OCI-LY7 (cell line): ENCODE results near the gene MAPK6. TPM values are rescaled to one million over a fixed set of nuclear protein-coding genes. Genes with fewer than 3 reads are reported as not detected.

ENCODE experiments used
- BruUV-seq: library from RNA; stranded (reverse); fragments of 400-500 nt; replicated peaks from 2 replicates; lab custom pipeline; 2021; lab: Mats Ljungman, UMichigan
- CTCF ChIA-PET: fragments of 300-600 bp; sonication (Branson Sonifier 250); formaldehyde crosslinking; loops from one replicate; lab custom pipeline; 2022; ENCODE audit warnings: antibody characterized with exemption; ENCODE audit not compliant: unreplicated experiment; lab: Charles Lee
- POLR2A ChIA-PET: fragments of 300-600 bp; sonication (Branson Sonifier 250); formaldehyde crosslinking; loops from one replicate; lab custom pipeline; 2022; ENCODE audit warnings: antibody characterized with exemption; lab: Charles Lee
- DNase-seq: peaks from one replicate; pipeline ENCODE4 v3.0.0-alpha.2; 2015; ENCODE audit warnings: low spot score
- H2AFZ ChIP-seq: fragments of 200-600 bp; sonication (generic), shearing (Covaris generic); 2 replicates; pipeline ENCODE4 v1.6.1; 2014; ENCODE audit warnings: mild to moderate bottlenecking, antibody characterized with exemption, low read length, moderate library complexity
- H3K27ac ChIP-seq: fragments of 200-600 bp; sonication (generic); 2 replicates; pipeline ENCODE4 v1.5.1; 2014; ENCODE audit warnings: mixed run types, low read depth, mild to moderate bottlenecking, moderate library complexity, low read length, inconsistent platforms; ENCODE audit not compliant: poor library complexity, severe bottlenecking
- H3K36me3 ChIP-seq: fragments of 200-600 bp; sonication (generic); 2 replicates; pipeline ENCODE4 v1.6.1; 2014; ENCODE audit warnings: mild to moderate bottlenecking, antibody characterized with exemption, low read length, moderate library complexity, mixed read lengths; ENCODE audit not compliant: insufficient read depth
- H3K4me1 ChIP-seq: fragments of 200-600 bp; sonication (generic); 2 replicates; pipeline ENCODE4 v1.5.1; 2014; ENCODE audit warnings: mild to moderate bottlenecking, low read length; ENCODE audit not compliant: insufficient read depth, poor library complexity, severe bottlenecking
- H3K4me2 ChIP-seq: fragments of 200-600 bp; sonication (generic); 2 replicates; pipeline ENCODE4 v1.6.1; 2014; ENCODE audit warnings: mild to moderate bottlenecking, low read length
- H3K4me3 ChIP-seq: fragments of 200-600 bp; sonication (generic); 2 replicates; pipeline ENCODE4 v1.5.1; 2014; ENCODE audit warnings: mild to moderate bottlenecking, low read depth, low read length; ENCODE audit not compliant: poor library complexity, severe bottlenecking
- H3K79me2 ChIP-seq: fragments of 200-600 bp; sonication (generic); 2 replicates; pipeline ENCODE4 v1.6.1; 2016; ENCODE audit warnings: low read depth, mild to moderate bottlenecking, low read length, moderate library complexity, mixed read lengths; ENCODE audit not compliant: insufficient read depth
- H3K9me2 ChIP-seq: fragments of 200-600 bp; sonication (generic); 2 replicates; pipeline ENCODE4 v1.6.1; 2016; ENCODE audit warnings: mild to moderate bottlenecking, low read length, mixed read lengths; ENCODE audit not compliant: insufficient read depth
- H3K9me3 ChIP-seq: fragments of 200-600 bp; sonication (generic); 2 replicates; pipeline ENCODE4 v1.6.1; 2014; ENCODE audit warnings: mild to moderate bottlenecking, mixed run types, low read length, mixed read lengths
- H4K20me1 ChIP-seq: fragments of 200-600 bp; sonication (generic); 2 replicates; pipeline ENCODE4 v1.6.1; 2014; ENCODE audit warnings: mild to moderate bottlenecking, antibody characterized with exemption, low read length, moderate library complexity, mixed read lengths; ENCODE audit not compliant: insufficient read depth
- EZH2phosphoT487 ChIP-seq: fragments of 200-600 bp; sonication (generic); IDR thresholded peaks from 2 replicates; pipeline ENCODE4 v1.6.1; 2018; ENCODE audit warnings: low read depth, borderline replicate concordance, mild to moderate bottlenecking, mixed run types, antibody characterized with exemption, low read length, moderate library complexity, mixed read lengths
- intact Hi-C: fragments of 100-400 bp; cut with micrococcal nuclease; formaldehyde crosslinking; loops from one replicate; pipeline ENCODE4 v1.10.0; 2022; ENCODE audit not compliant: unreplicated experiment
- total RNA-seq, 2 experiments: library from RNA; depleted of rRNA in 1 of 2; stranded (reverse); fragments of >200 nt in 1 of 2; shearing (Covaris generic) in 1 of 2; gene quantifications; 2 replicates each; pipeline ENCODE4 v1.2.3, GENCODE V29; 2014 to 2022
- TF ChIP-seq, protein P1 (sequence below): fragments of 200-600 bp; sonication (generic); conservative IDR thresholded peaks from 2 replicates; pipeline ENCODE4 v1.5.1; 2014; ENCODE audit warnings: mild to moderate bottlenecking, antibody characterized with exemption, low read length, moderate library complexity, mixed read lengths

MAPK6 gene
- total RNA-seq, 2 experiments from 2014 or later, result 19.8 to 49.7 TPM

DNA sequence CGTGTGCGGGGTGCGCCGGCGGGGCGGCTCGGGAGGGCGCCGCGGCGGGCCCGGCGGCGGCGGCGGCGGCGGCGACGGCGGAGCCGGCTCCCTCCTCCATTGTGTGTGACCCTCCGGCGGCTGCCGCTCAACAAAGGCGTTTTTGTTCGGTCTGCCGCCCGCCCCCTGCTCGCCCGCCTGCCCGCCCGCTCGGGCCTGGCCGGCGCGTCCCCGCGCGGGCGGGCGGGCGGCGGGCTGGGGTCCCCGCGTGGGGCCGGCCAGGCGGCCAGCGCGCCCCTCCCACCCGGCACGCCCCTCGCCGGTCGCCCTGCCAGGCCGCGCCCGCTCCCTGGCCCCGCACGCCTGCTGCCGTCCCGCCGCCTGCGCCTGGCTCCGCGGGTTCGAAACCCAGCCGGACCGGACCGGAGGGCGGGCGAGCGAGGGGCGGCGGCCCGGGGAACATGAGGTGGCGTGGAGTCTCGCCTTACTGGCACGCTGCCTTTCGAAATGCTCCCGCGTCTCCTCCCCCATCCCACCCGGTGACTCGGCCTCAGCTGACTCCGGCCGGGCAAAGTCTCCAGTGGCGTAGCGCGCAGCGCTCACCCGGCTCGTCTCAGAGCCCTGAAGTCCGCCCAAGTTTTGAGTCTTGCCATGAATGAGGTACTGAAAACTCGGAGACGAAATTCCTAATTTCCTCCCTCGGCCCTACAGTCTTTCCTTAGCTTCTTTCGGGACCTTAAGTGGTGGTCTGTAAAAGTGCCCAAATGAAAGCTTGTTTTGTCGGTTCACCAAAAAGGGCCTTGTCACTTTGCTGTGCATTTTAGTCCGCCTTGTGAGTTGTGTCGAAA is 588 bp downstream of the MAPK6 start:
- intact Hi-C loops, result loop anchor here (1.0 to 5.0 kb wide), 4 partner anchors 26 to 209 kb away; no protein-coding TSS in a partner anchor
- Histone ChIP-seq H3K79me2 (peaks cover 50% of the 10 kb centered on the region), H4K20me1 (peaks cover 14% of the 10 kb centered on the region), H3K4me3 (peak overlapping the region; percentile 82), H3K4me2 (peak overlapping the region; percentile 98), H3K27ac (peak overlapping the region; percentile 80), H3K36me3 (peaks cover 5% of the 10 kb centered on the region), H3K4me1 (peaks cover 35% of the 10 kb centered on the region), H3K9me3 (no peaks in the 10 kb centered on the region), H2AFZ (no peak overlapping the region; the same call in 1 of the 2 replicates), H3K9me2 (no peaks in the 10 kb centered on the region)
- CTCF ChIA-PET, result interaction anchor here (1.3 kb wide), 1 partner anchor 10 kb away, joined by 3 read pairs; no protein-coding TSS in a partner anchor
- no TSS peak for BruUV-seq
- POLR2A ChIA-PET, result interaction anchor here (0.6 to 1.6 kb wide), 5 partner anchors 12 to 515 kb away, joined by 3 to 8 read pairs (median 5); no protein-coding TSS in a partner anchor
- DNase-seq, result peak; percentile 74
- TF ChIP-seq, protein P1, sequence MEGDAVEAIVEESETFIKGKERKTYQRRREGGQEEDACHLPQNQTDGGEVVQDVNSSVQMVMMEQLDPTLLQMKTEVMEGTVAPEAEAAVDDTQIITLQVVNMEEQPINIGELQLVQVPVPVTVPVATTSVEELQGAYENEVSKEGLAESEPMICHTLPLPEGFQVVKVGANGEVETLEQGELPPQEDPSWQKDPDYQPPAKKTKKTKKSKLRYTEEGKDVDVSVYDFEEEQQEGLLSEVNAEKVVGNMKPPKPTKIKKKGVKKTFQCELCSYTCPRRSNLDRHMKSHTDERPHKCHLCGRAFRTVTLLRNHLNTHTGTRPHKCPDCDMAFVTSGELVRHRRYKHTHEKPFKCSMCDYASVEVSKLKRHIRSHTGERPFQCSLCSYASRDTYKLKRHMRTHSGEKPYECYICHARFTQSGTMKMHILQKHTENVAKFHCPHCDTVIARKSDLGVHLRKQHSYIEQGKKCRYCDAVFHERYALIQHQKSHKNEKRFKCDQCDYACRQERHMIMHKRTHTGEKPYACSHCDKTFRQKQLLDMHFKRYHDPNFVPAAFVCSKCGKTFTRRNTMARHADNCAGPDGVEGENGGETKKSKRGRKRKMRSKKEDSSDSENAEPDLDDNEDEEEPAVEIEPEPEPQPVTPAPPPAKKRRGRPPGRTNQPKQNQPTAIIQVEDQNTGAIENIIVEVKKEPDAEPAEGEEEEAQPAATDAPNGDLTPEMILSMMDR, result no peak
- TF ChIP-seq EZH2phosphoT487, result no peak

DNA sequence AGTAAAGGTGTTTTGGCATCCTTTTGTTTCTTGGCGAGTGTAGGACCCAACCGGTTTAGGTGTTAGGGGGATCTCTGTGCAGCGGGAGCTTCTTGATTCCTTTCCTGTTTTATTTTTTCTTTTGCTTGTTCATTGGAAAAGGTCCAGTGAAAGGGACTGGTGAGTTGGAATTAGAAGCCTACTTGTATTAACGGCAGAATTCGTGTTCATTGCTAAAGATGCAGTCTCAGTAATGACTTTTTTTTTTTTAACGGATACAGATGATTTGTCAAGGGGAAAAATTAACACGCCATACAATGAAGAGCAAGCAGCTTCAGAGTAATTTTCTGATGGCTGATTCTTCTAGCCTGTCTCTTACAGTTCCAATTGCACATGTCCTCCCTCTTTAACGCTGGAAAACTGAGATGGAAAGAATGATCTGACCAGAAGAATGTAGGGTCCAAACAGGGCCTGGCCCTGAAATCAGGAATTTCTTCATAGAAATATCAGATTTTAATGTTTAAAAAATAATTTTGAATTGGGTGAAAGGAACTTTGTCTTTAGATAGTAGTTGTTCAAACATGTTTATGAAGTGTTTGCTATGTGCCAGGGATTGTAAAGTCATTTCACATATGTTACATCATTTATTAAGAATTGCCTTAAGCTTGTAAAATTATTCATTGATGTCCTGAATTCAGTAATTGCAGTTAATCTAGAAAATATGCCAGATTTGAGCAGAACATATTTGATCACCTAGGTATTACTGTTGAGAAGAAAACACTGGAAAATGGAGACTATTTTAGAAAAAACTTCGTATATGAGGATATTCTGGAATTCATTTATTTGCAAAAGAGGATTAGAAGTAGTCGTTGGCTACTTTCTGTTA is 1.4 kb downstream of the MAPK6 start:
- peak; percentile 49 for DNase-seq
- Histone ChIP-seq H4K20me1 (peaks cover 14% of the 10 kb centered on the region), H3K4me1 (peaks cover 33% of the 10 kb centered on the region), H3K9me2 (no peaks in the 10 kb centered on the region), H3K4me2 (peak overlapping the region; percentile 98), H3K4me3 (peak overlapping the region; percentile 82), H3K79me2 (peaks cover 58% of the 10 kb centered on the region), H3K9me3 (no peaks in the 10 kb centered on the region), H3K27ac (peak overlapping the region; percentile 80), H2AFZ (no peak overlapping the region; the same call in 1 of the 2 replicates), H3K36me3 (peaks cover 5% of the 10 kb centered on the region)
- no TSS peak for BruUV-seq
- CTCF ChIA-PET, result interaction anchor here (1.3 kb wide), 1 partner anchor 9 kb away, joined by 3 read pairs; no protein-coding TSS in a partner anchor
- intact Hi-C loops, result loop anchor here (1.0 to 2.0 kb wide), 2 partner anchors 25 to 208 kb away; no protein-coding TSS in a partner anchor
- POLR2A ChIA-PET, result interaction anchor here (0.6 to 1.6 kb wide), 7 partner anchors 13 to 514 kb away, joined by 3 to 8 read pairs (median 4); no protein-coding TSS in a partner anchor
- TF ChIP-seq, protein P1, result no peak
- no peak for TF ChIP-seq EZH2phosphoT487
